ENCODE data around the gene ZNF771. TPM values are rescaled to one million over a fixed set of nuclear protein-coding genes. Genes with fewer than 3 reads are reported as not detected.

Gene ZNF771
- total RNA-seq, 1 experiment from 2014 or later: 11.0 TPM

DNA sequence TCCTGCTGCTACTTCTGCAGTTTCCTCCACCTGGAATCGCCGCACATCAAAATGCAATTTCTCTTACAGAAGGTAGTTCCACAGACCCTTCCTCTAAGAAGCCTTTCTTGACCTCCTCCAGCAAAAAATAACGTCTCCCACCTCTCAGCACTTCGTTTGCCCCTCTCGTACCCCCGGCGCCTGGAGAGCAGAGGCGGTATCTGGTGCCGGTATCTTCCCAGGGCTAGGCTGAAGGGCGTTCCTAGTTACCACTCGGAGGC lies 21.9 kb downstream of the ZNF771 start:
- Histone ChIP-seq H3K9me2 (ENCODE audit: insufficient read depth) (no peaks in the 10 kb centered on the region), H3K4me1 (ENCODE audit: control insufficient read depth in 1 of 2, insufficient read depth in 2 of 2, low read length in 2 of 2) (peaks cover 8 to 29% of the 10 kb centered on the region in 2 experiments), H3K9ac (ENCODE audit: low read length) (peak overlapping the region; percentile 96), H3K36me3 (ENCODE audit: control insufficient read depth in 1 of 2, insufficient read depth in 2 of 2, low read length in 2 of 2) (peaks cover 6 to 30% of the 10 kb centered on the region in 2 experiments; a peak in 3 of 4 replicates), H3K27me3 (ENCODE audit: insufficient read depth, low read length) (no peaks in the 10 kb centered on the region), H3K79me2 (ENCODE audit: insufficient read depth, low read length) (peaks cover 53% of the 10 kb centered on the region), H3K27ac (ENCODE audit: low read depth, low read length) (peak overlapping the region; percentile 66), H3K9me3 (ENCODE audit: control insufficient read depth in 1 of 2, insufficient read depth in 1 of 2, low read depth in 1 of 2, low read length in 2 of 2) (no peaks in the 10 kb centered on the region), H2AFZ (ENCODE audit: low read depth, low read length, poor library complexity, severe bottlenecking) (no peak overlapping the region), H3K4me3 (replicated peaks in 1 of 2; ENCODE audit: low read depth in 1 of 2, low read length in 2 of 2) (peak overlapping the region; percentile 89 to 94), H4K20me1 (ENCODE audit: insufficient read depth) (no peaks in the 10 kb centered on the region), H3K4me2 (ENCODE audit: low read length) (peak overlapping the region; percentile 89)
- CTCF ChIA-PET: interaction anchor here (0.6 to 2.4 kb wide), 45 partner anchors 10 to 524 kb away, joined by 3 to 52 read pairs (median 5); partner anchors contain the start of genes FBRS, PRR14, TBC1D10B and TBX6
- intact Hi-C loops (cut with micrococcal nuclease): no loop called here
- ATAC-seq (no peak; the same call in 1 of the 2 replicates), DNase-seq (ENCODE audit: low read depth, low spot score) (no peak)
- POLR2A ChIA-PET: interaction anchor here (0.5 to 1.6 kb wide), 15 partner anchors 11 to 507 kb away, joined by 3 to 15 read pairs (median 4); partner anchors contain the start of genes PRR14, SEPHS2, ZNF48 and ZNF689
- RAD21 ChIA-PET (ENCODE audit: low non-redundant PET in 1 of 2, low total read pairs in 2 of 2, uncharacterized antibody in 2 of 2, unreplicated experiment in 2 of 2): interaction anchor here (0.6 to 1.6 kb wide), 12 partner anchors 11 to 221 kb away, joined by 3 to 18 read pairs (median 4); partner anchors contain the start of genes CD2BP2 (in 1 of the 2), PRR14 (in 1 of the 2), ZNF688 (in 1 of the 2) and ZNF747 (in 1 of the 2)
- TF ChIP-seq, protein P1, sequence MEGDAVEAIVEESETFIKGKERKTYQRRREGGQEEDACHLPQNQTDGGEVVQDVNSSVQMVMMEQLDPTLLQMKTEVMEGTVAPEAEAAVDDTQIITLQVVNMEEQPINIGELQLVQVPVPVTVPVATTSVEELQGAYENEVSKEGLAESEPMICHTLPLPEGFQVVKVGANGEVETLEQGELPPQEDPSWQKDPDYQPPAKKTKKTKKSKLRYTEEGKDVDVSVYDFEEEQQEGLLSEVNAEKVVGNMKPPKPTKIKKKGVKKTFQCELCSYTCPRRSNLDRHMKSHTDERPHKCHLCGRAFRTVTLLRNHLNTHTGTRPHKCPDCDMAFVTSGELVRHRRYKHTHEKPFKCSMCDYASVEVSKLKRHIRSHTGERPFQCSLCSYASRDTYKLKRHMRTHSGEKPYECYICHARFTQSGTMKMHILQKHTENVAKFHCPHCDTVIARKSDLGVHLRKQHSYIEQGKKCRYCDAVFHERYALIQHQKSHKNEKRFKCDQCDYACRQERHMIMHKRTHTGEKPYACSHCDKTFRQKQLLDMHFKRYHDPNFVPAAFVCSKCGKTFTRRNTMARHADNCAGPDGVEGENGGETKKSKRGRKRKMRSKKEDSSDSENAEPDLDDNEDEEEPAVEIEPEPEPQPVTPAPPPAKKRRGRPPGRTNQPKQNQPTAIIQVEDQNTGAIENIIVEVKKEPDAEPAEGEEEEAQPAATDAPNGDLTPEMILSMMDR (IDR thresholded peaks at IDR 0.05 in 2 of 3, conservative IDR thresholded peaks at IDR 0.05 in 1 of 3; ENCODE audit: borderline replicate concordance in 1 of 3, insufficient read depth in 1 of 3, low read depth in 2 of 3, low read length in 2 of 3): no peak
- no peak for TF ChIP-seq RAD21 (IDR thresholded peaks at IDR 0.05; ENCODE audit: low read depth)
- TF ChIP-seq ZNF274 (IDR thresholded peaks at IDR 0.05; ENCODE audit: low read depth, low read length): no peak
- TF ChIP-seq FOSL1 (IDR thresholded peaks at IDR 0.05; ENCODE audit: low read depth): no peak
- no peak for TF ChIP-seq EZH2 (IDR thresholded peaks at IDR 0.05)
- no peak for TF ChIP-seq ZFX (IDR thresholded peaks at IDR 0.05)
- no peak for TF ChIP-seq EGR1 (IDR thresholded peaks at IDR 0.05; ENCODE audit: low read depth)
- TSS peak; percentile 65 for BruUV-seq (replicated peaks)
